ENCODE measurements around the gene EGFL7. TPM values are rescaled to one million over a fixed set of nuclear protein-coding genes. Genes with fewer than 3 reads are reported as not detected.

The EGFL7 gene
- total and polyA plus RNA-seq, 2 of the 8 experiments (the other 6 are each of a cell fraction or from before 2014, with no cell fraction given) = 37.8 to 53.4 TPM

DNA sequence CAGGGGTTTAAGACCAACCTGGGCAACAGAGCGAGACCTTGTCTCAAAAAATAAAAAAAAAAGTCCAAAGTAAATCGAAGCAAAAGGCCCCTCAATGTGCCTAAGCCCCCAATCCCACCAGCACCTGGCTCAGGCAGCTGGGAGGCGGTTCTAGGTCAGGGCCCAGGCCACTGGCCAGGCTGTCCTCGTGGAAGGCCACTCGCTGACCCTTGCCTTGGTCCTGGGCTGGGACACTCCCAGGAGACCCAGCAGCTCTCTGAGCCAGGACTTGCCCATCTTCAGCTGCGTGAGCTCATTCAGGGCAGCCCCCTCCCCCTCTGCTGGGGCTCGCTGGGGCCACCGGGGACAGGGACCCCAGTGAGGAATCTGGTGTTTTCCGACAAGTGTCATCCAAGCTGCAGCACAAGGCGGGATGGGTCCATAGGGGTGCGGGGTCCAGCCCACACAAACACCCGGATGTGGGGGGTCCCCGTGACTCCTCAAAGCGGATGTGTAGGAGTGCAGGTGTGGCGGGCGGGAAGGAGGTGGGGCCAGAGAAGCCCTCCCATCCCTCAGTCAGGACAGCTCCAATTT is 20.5 kb downstream of the EGFL7 start:
- no peak overlapping the region for H3K18ac ChIP-seq (ENCODE audit: extremely low read depth, low read length)
- no peak overlapping the region for H2AFZ ChIP-seq (ENCODE audit: low read length)
- H3K14ac ChIP-seq (ENCODE audit: insufficient read length) = no peak overlapping the region
- peaks cover 0 to 11% (median 5%) of the 10 kb centered on the region in 4 experiments; a peak in 4 of 7 replicates for H3K27me3 ChIP-seq (replicated peaks in 1 of 4; ENCODE audit: control insufficient read depth in 3 of 4, extremely low read depth in 1 of 4, insufficient read depth in 3 of 4, low read length in 3 of 4)
- H3K56ac ChIP-seq (replicated peaks; ENCODE audit: insufficient read length, low read depth, low read length) = no peak overlapping the region
- CTCF ChIA-PET (ENCODE audit: partially characterized antibody) = interaction anchor here (0.5 to 12.8 kb wide), 13 partner anchors 9 to 843 kb away, joined by 3 to 125 read pairs (median 4); no protein-coding TSS in a partner anchor
- peaks cover 2 to 10% of the 10 kb centered on the region in 2 experiments for H4K20me1 ChIP-seq (replicated peaks in 1 of 2; ENCODE audit: control insufficient read depth in 1 of 2, insufficient read depth in 2 of 2, low read length in 2 of 2)
- H2BK20ac ChIP-seq (ENCODE audit: low read length) = no peak overlapping the region
- no peak overlapping the region for H3K4ac ChIP-seq (replicated peaks; ENCODE audit: insufficient read length, low read depth, low read length)
- H4K5ac ChIP-seq (ENCODE audit: insufficient read length, low read depth, low read length) = no peak overlapping the region
- H3K9me3 ChIP-seq (ENCODE audit: insufficient read depth in 2 of 2, low read depth in 1 of 2, low read length in 1 of 2) = no peaks in the 10 kb centered on the region
- H2BK15ac ChIP-seq (ENCODE audit: low read length) = no peak overlapping the region
- H3K23me2 ChIP-seq (ENCODE audit: low read depth, low read length) = peaks cover 13% of the 10 kb centered on the region; the same call in 1 of the 2 replicates
- H3K36me3 ChIP-seq (ENCODE audit: control insufficient read depth in 2 of 4, insufficient read depth in 4 of 4, low read length in 3 of 4) = no peaks in the 10 kb centered on the region
- no peak overlapping the region for H2BK5ac ChIP-seq (ENCODE audit: low read depth, low read length)
- H3K23ac ChIP-seq (ENCODE audit: insufficient read length) = no peak overlapping the region
- DNase-seq (ENCODE audit: low read depth in 1 of 2, low spot score in 2 of 2) = peak in 1 of 2 experiments; percentile 49
- H4K8ac ChIP-seq (ENCODE audit: extremely low read depth, insufficient read depth, low read length) = no peak overlapping the region; the same call in 1 of the 2 replicates
- H3K27ac ChIP-seq (ENCODE audit: low read depth, low read length) = no peak overlapping the region
- H3K4me1 ChIP-seq (replicated peaks in 1 of 4; ENCODE audit: control insufficient read depth in 3 of 4, insufficient read depth in 4 of 4, low read length in 3 of 4) = peaks cover 0 to 22% (median 11%) of the 10 kb centered on the region in 4 experiments; a peak in 4 of 7 replicates
- POLR2A ChIA-PET (ENCODE audit: partially characterized antibody) = interaction anchor here (1.3 to 3.1 kb wide), 2 partner anchors 11 to 45 kb away, joined by 3 to 15 read pairs; no protein-coding TSS in a partner anchor
- H2AK5ac ChIP-seq (ENCODE audit: low read depth, low read length) = no peak overlapping the region
- H3K9ac ChIP-seq (replicated peaks in 1 of 4; ENCODE audit: extremely low read depth in 1 of 4, low read depth in 3 of 4, low read length in 3 of 4) = no peak overlapping the region
- no peak overlapping the region for H2BK120ac ChIP-seq (replicated peaks; ENCODE audit: low read depth, low read length)
- WGBS, 2 experiments (ENCODE audit: extremely low coverage in 1 of 2, insufficient coverage in 1 of 2, insufficient read length in 1 of 2, insufficient replicate concordance in 2 of 2, low coverage in 1 of 2, low lambda C conversion rate in 2 of 2, missing lambda C conversion rate in 1 of 2) = 80% methylated on average over 12 of the region's 16 CpGs; no CpG with 5 or more reads in 1 of the 2 experiments
- no peaks in the 10 kb centered on the region for H3K79me2 ChIP-seq (ENCODE audit: control insufficient read depth in 1 of 2, insufficient read depth in 2 of 2, low read length in 2 of 2)
- H3K79me1 ChIP-seq (ENCODE audit: low read depth, low read length) = peaks cover 6% of the 10 kb centered on the region
- no peak overlapping the region for H2BK12ac ChIP-seq (ENCODE audit: low read depth, low read length)
- FAIRE-seq = no peak
- H3K4me2 ChIP-seq (ENCODE audit: insufficient read depth in 1 of 2, low read depth in 2 of 2, low read length in 2 of 2) = no peak overlapping the region; a peak in 1 of 4 replicates
- H3K4me3 ChIP-seq (ENCODE audit: extremely low read depth in 1 of 4, insufficient read depth in 2 of 4, low read depth in 3 of 4, low read length in 4 of 4) = no peak overlapping the region
- no peak overlapping the region for H4K91ac ChIP-seq (replicated peaks; ENCODE audit: insufficient read length, low read length)
- TF ChIP-seq EP300 (IDR thresholded peaks at IDR 0.05; ENCODE audit: borderline replicate concordance in 1 of 2, low read depth in 2 of 2, low read length in 2 of 2) (no peak), SUZ12 (IDR thresholded peaks at IDR 0.05; ENCODE audit: low read length) (no peak), TCF12 (IDR thresholded peaks at IDR 0.05; ENCODE audit: low read depth, low read length) (no peak)
- TF ChIP-seq, protein P1, sequence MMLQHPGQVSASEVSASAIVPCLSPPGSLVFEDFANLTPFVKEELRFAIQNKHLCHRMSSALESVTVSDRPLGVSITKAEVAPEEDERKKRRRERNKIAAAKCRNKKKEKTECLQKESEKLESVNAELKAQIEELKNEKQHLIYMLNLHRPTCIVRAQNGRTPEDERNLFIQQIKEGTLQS (IDR thresholded peaks at IDR 0.05; ENCODE audit: insufficient read depth, low read depth, low read length) = no peak
